Colonic mucosa (tissue), 4 donors: ENCODE measurements around the gene KYAT1. TPM values are rescaled to one million over a fixed set of nuclear protein-coding genes. Genes with fewer than 3 reads are reported as not detected.

ENCODE experiments used
- DNase-seq: peaks from one replicate; pipeline ENCODE4 v3.0.0-alpha.2; 2020
- H3K27ac ChIP-seq: fragments of 200-600 bp; one replicate; pipeline ENCODE4 v1.8.0; 2021
- H3K27me3 ChIP-seq: fragments of 200-600 bp; one replicate; pipeline ENCODE4 v1.8.0; 2021
- H3K36me3 ChIP-seq: fragments of 200-600 bp; one replicate; pipeline ENCODE4 v1.8.0; 2021
- H3K4me1 ChIP-seq: fragments of 200-600 bp; one replicate; pipeline ENCODE4 v1.8.0; 2021; ENCODE audit warnings: mild to moderate bottlenecking
- H3K4me3 ChIP-seq: fragments of 200-600 bp; one replicate; pipeline ENCODE4 v1.8.0; 2021
- H3K9ac ChIP-seq, 2 donors: one replicate each; pipeline ENCODE4 v1.7.0; 2013; ENCODE audit warnings: control low read depth in 2 of 2, low read depth in 2 of 2, low read length in 2 of 2
- H3K9me3 ChIP-seq: fragments of 200-600 bp; one replicate; pipeline ENCODE4 v1.8.0; 2021
- CTCF ChIP-seq: fragments of 200-600 bp; IDR thresholded peaks from one replicate; pipeline ENCODE4 v1.8.0; 2022; ENCODE audit warnings: antibody characterized with exemption, mild to moderate bottlenecking
- intact Hi-C: fragments of 100-400 bp; cut with DNase I; formaldehyde crosslinking; loops from one replicate; pipeline ENCODE4 v1.14.1; 2022
- total RNA-seq, 2 donors: library from RNA; stranded (reverse); fragmentation: NEBNext Ultra II Directional in 1 of 2; extraction: Animal tissue kit (Norgen Biotek cat#: 25700) in 1 of 2; gene quantifications; one replicate each; pipeline ENCODE4 v1.2.1, GENCODE V29; 2021
- donor health status: healthy.
- donor health status: DM: no; HTN: no; CAD: no.
- donor health status: DM: no; HTN: no; CAD: no.

Gene KYAT1
- total RNA-seq, 2 donors from 2014 or later, result 2.0 to 5.1 TPM

GRCh38 chr9:128823362-128823902 is 58.3 kb downstream of the KYAT1 start:
- H3K4me1 ChIP-seq, result no peaks in the 10 kb centered on the region
- H3K27me3 ChIP-seq, result no peaks in the 10 kb centered on the region
- H3K9me3 ChIP-seq, result no peaks in the 10 kb centered on the region
- DNase-seq, result no peak
- H3K9ac ChIP-seq, result no peak overlapping the region
- intact Hi-C loops, result no loop called here
- no peak overlapping the region for H3K27ac ChIP-seq
- H3K36me3 ChIP-seq, result peaks cover 4% of the 10 kb centered on the region
- TF ChIP-seq CTCF, result no peak
- H3K4me3 ChIP-seq, result no peak overlapping the region

DNA sequence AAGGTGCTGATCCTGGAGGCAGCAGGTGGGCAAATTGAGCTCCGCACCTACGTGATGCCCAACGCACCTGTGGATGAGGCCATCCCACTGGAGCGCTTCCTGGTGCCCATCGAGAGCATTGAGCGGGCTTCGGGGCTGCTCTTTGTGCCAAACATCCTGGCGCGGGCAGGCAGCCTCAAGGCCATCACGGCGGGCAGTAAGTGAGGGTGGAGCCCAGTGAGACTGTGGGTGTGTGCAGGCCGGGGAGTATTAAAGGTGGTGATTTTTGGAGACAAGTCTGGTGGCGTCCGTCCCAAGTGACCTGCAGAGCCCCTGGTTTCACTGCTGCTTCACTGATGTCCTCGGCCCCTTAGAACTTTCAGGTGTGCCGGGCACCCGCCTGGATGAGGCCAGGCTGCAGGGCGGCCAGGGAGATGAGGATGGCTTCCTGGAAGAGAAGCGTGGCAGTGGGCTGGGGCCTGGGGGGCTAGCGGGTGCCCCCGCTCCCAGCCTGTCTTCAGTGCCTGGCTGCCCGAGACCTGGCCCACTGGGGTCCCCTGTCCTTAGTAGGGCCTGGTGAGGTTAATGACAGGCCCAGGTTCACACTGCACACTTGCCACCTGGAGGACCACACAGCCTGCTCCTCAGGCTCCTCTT is 59.2 kb downstream of the KYAT1 start:
- TF ChIP-seq CTCF, result no peak
- no peak overlapping the region for H3K4me3 ChIP-seq
- H3K9me3 ChIP-seq, result no peaks in the 10 kb centered on the region
- intact Hi-C loops, result no loop called here
- H3K36me3 ChIP-seq, result peaks cover 4% of the 10 kb centered on the region
- H3K27ac ChIP-seq, result no peak overlapping the region
- DNase-seq, result no peak
- H3K4me1 ChIP-seq, result no peaks in the 10 kb centered on the region
- H3K27me3 ChIP-seq, result no peaks in the 10 kb centered on the region
- H3K9ac ChIP-seq, result no peak overlapping the region

DNA sequence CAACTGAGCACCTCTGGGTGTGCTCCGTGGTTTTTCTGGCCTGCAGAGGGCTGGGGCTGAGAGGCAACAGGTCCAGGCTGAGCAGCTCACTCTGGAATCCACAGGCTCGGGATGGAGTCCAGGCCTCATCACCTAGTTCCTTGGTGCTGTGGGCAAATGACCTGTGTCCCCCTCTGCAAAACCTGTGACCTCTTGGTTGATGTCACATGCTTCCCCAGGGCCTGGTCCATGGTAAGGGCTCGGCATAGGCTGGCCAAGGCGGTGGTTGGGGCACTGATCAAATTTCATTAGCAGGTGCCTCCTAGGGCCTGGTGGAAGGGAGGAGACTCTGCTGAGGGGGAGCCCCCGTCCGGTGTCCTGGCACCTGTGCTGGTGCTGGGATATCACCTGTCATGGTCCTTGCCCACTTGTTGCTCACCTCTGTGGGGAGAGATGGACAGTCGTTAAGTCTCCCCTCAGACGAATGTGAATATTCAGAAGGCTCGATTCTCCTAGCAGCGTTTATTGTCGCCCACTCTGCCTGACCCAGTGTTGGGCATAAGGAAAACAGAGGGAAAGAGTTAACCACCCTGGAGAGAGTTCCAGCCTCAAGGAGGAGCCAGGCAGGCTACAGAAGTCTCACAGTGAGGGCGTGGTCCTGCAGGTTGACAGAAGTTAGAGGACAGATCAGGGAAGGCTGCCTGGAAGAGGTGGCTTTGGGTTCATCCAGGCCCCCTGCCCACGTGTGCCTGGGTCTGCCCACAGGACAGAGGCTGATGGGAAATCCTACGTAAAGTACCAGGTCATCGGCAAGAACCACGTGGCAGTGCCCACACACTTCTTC is 60.0 kb downstream of the KYAT1 start:
- no peak for TF ChIP-seq CTCF
- Histone ChIP-seq H3K4me3 (no peak overlapping the region), H3K9ac (no peak overlapping the region), H3K27ac (no peak overlapping the region), H3K9me3 (no peaks in the 10 kb centered on the region), H3K36me3 (peaks cover 4% of the 10 kb centered on the region), H3K27me3 (no peaks in the 10 kb centered on the region), H3K4me1 (no peaks in the 10 kb centered on the region)
- no peak for DNase-seq
- intact Hi-C loops, result no loop called here

DNA sequence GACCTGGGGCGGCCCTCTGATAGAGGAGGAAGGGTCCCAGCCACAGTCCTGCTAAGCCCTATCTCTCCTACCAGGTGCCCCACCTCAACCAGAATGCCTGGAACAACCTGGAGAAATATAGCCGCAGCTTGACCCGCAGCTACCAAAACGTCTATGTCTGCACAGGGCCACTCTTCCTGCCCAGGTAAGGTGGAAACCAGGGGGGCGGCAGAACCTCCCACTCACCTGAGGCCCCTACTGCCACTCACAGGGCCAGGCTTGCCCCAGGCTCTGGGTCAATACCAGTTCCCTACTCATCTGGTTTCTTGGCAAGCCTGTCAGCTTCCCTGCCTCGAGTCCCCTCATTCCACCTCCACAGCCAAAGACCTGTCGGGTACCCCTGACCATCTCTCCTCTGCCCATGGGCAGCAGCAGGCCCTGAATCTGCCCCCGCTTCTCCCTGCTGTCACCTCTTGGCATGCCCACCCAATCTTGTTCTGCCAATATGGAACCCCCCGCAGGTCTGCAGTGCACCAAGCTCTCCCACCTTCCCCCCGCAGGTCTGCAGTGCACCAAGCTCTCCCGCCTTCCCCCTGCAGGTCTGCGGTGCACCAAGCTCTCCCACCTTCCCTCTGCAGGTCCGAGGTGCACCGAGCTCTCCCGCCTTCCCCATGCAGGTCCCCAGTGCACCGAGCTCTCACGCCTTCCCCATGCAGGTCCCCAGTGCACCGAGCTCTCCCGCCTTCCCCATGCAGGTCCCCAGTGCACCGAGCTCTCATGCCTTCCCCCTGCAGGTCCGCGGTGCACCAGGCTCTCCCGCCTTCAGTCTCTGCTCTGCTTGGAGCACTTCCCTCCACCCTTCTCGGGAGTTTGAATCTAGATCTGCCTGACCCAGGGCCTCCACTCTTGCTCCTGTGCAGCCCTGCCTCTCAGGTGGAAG is 60.8 kb downstream of the KYAT1 start:
- no peaks in the 10 kb centered on the region for H3K27me3 ChIP-seq
- no peaks in the 10 kb centered on the region for H3K4me1 ChIP-seq
- no peak for TF ChIP-seq CTCF
- H3K9me3 ChIP-seq, result no peaks in the 10 kb centered on the region
- H3K4me3 ChIP-seq, result no peak overlapping the region
- intact Hi-C loops, result no loop called here
- H3K27ac ChIP-seq, result no peak overlapping the region
- H3K36me3 ChIP-seq, result no peaks in the 10 kb centered on the region
- H3K9ac ChIP-seq, result no peak overlapping the region
- DNase-seq, result no peak
